ENCODE data around the gene CFAP73.
"Not testable (repeated sequence)": the region's sequence is repeated elsewhere in the genome, so short reads cannot be mapped to it uniquely, and the experiment has no call there.

The CFAP73 gene

DNA sequence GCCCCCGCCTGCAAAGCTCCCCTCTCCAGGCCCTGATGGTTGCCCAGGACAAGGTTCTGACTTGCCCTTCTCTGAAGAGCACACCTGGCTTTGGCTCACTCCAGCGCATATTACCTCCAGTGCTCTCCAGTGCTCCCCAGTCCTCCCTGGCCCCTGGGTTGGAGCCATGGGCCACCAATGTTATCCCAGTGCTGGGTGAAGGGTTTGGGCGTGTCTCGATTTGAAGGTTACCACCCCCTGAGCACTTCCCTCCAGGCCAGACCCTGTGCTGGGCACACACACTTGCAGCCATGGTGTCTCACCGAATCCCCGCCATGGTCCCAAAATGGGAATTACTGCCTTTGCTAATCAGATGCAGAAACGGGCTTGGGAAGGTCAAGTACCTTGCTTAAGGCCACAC lies 47.1 kb downstream of the CFAP73 start:
- DNase-seq = no peak

DNA sequence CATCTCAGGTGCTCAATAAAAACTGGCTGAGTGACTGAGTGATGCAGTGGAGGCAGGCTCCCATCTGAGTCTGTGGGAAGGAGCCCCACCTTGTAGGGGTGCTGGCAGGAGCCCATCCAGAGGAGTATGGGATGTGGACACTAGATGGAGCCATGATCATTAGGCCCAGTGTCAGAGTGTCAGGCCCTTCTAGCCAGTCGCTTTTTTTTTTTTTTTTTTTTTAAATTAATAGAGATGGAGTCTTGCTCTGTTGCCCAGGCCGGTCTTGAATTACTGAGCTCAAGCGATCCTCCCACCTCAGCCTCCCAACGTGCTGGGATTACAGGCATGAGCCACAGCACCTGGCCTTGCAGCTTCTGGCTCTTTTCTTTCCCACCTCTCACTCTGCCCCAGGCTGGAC lies 47.5 kb downstream of the CFAP73 start:
- DNase-seq = peak; percentile 72 to 74

DNA sequence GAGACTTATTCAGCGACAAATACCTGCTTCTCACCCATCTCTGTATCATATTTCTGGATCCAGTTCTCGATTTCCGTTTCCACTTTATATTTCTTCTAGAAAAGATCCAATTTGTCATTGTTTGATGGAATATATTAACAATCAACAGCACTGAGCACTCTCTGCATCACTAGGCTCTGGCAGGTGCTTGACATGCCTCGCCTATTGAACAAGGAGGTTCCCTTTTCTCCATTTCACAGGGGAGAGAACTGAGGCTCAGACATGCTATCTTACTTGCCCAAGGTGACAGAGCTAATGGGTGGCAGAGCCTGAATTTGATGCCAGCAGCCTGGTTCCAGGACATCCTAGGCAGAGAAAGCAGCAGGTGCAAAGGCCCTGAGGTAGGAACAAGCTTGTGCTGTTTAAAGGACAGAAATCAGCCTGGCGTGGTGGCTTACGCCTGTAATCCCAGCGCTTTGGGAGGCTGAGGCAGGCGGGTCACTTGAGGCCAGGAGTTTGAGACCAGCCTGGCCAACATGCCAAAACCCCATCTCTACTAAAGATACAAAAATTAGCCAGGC lies 48.1 kb downstream of the CFAP73 start:
- DNase-seq = no peak

- DNase-seq = no peak
These were observed 48.8 kb downstream of the CFAP73 start for GRCh38 chr12:113198296-113198695.

DNA sequence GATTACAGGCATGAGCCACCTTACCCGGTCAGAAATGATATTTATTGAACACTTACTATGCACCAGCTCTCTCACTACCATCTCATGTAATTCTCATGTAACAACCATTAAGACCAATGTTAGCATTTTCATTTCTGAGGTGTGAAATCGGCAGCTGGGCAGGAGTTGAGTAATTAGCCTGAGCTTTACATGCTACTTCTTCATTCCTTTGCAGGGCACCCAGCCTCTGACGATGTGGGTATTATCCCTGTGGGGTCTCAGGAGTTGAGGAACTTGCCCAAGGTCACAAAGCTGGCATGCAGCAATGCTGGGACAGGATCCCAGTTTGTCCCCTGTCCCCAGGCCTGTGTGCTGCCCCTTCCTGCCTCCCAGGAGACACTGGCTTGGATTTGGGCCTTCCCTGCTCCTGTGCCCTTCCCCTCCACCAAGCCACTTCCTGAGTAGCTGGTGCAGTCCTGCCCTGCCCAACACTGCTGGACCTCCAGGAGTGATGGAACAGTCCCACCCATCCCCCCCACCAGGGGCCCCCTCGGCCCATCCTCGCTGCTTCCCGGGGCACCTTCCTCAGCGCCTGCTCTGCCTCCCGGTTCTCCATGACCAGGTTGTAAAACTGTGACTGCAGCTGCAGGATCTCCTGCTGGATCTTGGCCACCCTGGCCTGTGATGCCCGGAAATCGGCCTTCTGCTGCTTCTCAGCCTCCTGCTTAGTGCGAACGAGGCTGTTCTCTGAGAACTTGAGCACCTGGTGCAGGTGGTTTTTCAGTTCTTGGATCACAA lies 50.7 kb downstream of the CFAP73 start:
- DNase-seq = no peak

DNA sequence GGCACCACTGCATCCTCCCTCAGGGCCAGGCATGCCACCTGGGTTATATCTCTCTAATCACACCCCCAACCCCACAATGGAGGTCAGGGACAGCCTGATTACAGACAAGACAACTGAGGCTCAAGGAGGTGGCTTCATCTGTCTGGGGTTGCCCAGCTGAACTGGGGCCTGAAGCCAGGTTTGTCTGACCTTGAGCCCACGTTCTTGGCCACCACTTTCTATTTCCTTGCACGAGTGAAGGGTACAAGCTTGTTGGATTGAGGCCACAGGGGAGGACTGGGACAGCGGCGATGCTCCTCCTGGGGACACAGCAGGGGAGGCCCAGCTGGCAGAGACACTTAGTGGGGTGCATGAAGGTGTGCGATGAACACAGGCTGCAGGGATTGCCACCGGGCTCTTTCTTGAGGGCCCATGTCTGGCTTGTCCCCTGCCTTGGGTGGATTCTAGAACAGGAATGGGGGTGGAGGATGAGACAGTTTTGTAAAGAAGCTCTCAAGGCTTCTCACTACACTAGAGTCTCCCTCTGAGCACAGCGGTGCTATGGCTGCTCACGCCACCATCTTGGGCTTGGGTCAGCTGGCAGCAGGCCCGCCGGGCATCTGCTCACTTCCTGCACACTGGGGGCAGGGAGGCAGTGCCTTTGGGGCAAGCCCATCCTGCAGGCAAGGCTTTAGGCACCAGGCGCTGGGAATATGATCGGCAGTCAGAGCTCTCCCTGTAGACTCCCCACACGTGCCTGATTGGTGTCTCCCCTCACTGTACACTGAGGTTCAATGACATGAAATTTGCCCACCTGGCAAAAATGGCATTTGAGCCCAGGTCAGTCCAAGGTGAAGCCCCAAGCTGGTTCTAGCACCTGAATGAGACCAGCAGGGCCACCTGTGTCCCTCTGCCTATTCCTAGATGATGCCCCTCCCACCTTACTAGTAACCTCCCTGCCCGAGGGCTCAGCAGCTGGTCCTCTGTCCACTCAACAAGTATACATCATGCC lies 52.0 kb downstream of the CFAP73 start:
- no peak for DNase-seq

DNA sequence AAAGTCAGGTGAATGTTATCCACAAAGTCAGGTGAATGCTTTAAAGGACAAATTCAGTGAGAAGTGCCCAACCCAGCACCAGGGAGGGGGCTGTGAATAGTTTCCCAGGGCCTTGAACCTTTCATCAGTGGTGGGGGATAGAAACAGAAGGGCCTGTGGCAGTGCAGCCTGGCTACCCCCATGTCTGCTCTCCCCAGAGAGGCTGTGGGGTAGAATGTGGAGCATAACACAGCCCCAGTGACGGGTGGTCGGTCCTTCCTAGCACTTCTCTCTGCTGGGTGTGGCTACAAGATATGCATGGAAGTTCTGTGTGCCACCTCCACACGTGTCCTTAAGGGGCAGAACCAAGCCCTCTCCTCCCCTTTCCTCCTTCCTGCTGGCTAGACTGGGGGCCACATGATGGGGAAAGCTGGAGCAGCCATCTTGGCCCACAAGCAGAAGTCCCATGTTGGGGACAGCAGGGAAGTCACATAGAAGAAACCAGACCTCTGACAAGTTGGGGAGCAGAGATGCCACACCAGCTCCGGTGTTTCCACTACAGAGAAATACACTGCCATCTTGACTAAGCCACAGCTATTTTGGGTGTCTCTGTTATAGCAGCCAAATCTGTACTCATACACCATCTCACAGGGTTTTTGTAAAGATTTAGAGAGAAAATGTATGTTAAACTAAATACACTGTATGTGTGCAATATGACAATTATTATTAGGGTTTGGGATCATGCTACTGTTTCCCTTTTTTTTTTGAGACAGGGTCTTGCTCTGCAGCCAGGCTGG lies 53.0 kb downstream of the CFAP73 start:
- no peak for DNase-seq

DNA sequence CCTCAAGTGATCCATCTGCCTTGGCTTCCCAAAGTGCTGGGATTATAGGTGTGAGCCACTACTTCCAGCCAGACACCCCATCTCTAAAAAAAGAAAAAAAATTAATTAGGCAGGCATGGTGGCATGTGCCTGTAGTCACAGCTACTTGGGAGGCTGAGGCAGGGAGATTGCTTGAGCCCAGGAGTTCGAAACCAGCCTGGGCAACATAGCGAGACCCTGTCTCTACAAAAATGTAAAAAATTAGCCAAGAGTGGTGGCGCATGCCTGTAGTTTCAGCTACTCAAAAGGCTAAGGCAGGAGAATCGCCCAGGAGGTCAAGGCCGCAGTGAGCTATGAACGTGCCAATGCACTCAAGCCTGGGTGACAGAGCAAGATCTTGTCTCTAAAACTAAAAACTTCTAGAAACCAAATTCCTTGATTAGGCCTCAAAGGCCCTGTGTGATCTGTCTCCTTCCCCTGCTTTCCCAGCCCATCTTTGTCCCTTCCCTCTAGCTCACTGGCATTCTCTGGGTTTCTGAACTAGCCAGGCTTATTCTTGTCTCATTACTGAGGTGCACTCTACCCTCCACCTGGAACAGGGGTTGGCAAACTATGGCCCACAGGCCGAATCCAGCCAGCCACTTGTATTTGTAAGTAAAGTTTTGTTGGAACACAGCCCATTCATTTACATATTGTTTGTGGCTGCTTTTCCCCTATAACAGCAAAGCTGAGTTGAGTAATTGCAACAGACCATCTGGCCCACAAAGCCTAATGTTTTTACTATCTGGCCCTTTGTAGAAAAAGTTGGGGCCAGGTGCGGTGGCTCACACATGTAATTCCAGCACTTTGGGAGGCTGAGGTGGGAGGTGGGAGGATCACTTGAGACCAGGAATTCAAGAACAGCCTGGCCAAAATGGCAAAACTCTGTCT lies 54.6 kb downstream of the CFAP73 start:
- DNase-seq = no peak

- DNase-seq = no peak
These were observed 55.3 kb downstream of the CFAP73 start for GRCh38 chr12:113204804-113205203.

- not testable (repeated sequence) for DNase-seq
These were observed 57.3 kb downstream of the CFAP73 start for GRCh38 chr12:113206802-113207201.

DNA sequence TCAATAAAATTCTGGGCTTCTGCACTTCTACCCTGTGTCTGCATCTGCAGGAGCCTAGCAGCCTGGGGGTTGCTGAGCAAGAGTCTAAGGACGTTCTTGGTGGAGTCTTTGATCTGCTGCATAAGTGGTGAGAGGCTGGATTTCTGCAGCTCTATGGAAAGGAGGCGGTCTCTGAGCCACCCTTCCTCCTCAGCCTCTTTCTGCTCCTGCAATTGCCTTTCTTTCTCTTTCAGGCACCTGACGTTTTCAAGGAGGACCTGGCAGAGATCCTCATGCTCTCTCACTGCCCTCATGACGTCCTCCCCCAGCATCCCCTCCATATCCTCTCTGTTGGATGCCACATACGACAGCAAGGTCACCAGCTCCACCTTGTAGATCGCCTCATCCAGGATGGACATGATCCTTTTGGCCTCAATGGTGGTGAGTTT lies 58.1 kb downstream of the CFAP73 start:
- peak in 1 of 2 donors; percentile 11 for DNase-seq

DNA sequence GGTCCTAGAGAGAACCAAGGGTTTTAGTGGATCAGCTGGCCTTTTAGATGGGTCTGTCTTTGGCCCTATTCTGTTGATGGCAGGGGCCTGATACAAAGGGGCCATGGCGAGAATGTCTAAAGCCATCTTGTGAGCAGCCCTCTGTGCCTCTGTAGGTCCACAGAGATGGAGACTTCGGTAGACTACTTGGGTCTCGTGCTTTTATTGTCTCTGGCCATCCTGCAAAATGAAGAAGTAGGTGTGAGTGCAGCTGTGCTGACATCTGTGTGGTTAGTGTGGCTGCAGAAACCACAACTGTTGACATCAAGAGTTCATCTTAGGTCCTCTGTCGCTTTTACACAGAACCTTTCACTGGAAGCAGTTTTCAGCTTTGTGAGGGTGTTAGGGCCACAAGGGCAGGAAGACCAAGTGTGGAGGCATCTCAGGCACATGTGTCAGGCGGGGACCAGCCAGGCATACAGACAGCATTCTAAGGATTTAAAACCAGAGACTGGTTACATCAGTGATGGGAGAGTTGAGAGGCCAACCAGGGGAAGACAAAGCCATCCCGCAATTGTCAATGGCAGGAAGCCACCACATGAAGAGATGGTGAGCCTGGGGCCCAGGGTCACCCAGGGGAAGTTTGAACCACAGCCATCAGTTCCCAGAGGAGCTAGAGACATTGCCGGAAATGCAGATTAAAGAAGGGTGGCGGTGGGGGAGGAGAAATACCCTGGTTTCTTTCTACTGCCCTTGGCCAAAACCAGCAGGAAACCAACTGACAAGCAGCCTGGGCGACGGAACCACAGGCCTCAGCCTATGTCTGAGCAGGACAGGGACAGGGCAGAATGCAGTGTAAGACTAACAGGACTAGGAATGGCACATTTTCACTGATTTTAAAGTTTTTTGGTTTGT lies 58.8 kb downstream of the CFAP73 start:
- DNase-seq = peak; percentile 67 to 80
